H9 (cell line): ENCODE measurements around the gene PTPRN2. TPM values are rescaled to one million over a fixed set of nuclear protein-coding genes. Genes with fewer than 3 reads are reported as not detected.

ENCODE experiments used
- DNase-seq: peaks from one replicate; pipeline ENCODE4 v3.0.0-alpha.2; 2017
- H2AFZ ChIP-seq: one replicate; pipeline ENCODE4 v1.6.1; 2013; ENCODE audit warnings: mild to moderate bottlenecking, low read length, control low read depth, moderate library complexity
- H2AK5ac ChIP-seq: 2 replicates; pipeline ENCODE4 v1.6.1; 2013; ENCODE audit warnings: low read length, control low read depth, mixed read lengths; ENCODE audit not compliant: insufficient read length
- H2BK120ac ChIP-seq: one replicate; pipeline ENCODE4 v1.6.1; 2013; ENCODE audit warnings: low read depth, mild to moderate bottlenecking, low read length, control low read depth, inconsistent platforms; ENCODE audit not compliant: poor library complexity, severe bottlenecking
- H2BK12ac ChIP-seq: 2 replicates; pipeline ENCODE4 v1.6.1; 2013; ENCODE audit warnings: low read length, control low read depth, mixed read lengths, low read depth; ENCODE audit not compliant: insufficient read length
- H2BK15ac ChIP-seq: 2 replicates; pipeline ENCODE4 v1.6.1; 2013; ENCODE audit warnings: low read depth, low read length, control low read depth
- H2BK20ac ChIP-seq: one replicate; pipeline ENCODE4 v1.6.1; 2013; ENCODE audit warnings: low read depth, mild to moderate bottlenecking, low read length, control low read depth, inconsistent platforms; ENCODE audit not compliant: poor library complexity, severe bottlenecking
- H2BK5ac ChIP-seq: 2 replicates; pipeline ENCODE4 v1.6.1; 2013; ENCODE audit warnings: low read length, control low read depth, mixed read lengths; ENCODE audit not compliant: insufficient read length
- H3K14ac ChIP-seq: 2 replicates; pipeline ENCODE4 v1.6.1; 2013; ENCODE audit warnings: low read length, control low read depth; ENCODE audit not compliant: insufficient read depth
- H3K18ac ChIP-seq: 2 replicates; pipeline ENCODE4 v1.6.1; 2013; ENCODE audit warnings: low read depth, mild to moderate bottlenecking, mixed read lengths, low read length, control low read depth; ENCODE audit not compliant: insufficient read length
- H3K23ac ChIP-seq: 2 replicates; pipeline ENCODE4 v1.6.1; 2013; ENCODE audit warnings: low read length, control low read depth, mixed read lengths, low read depth; ENCODE audit not compliant: insufficient read length
- H3K23me2 ChIP-seq: 2 replicates; pipeline ENCODE4 v1.6.1; 2013; ENCODE audit warnings: low read depth, mild to moderate bottlenecking, mixed read lengths, low read length, control low read depth; ENCODE audit not compliant: insufficient read length, poor library complexity, severe bottlenecking
- H3K27ac ChIP-seq: 2 replicates; pipeline ENCODE4 v1.5.1; 2013; ENCODE audit warnings: low read length, control low read depth, mixed read lengths, low read depth; ENCODE audit not compliant: insufficient read length
- H3K27me3 ChIP-seq: 2 replicates; pipeline ENCODE4 v1.6.1; 2013; ENCODE audit warnings: low read length, control low read depth, inconsistent platforms; ENCODE audit not compliant: insufficient read depth
- H3K4ac ChIP-seq: 2 replicates; pipeline ENCODE4 v1.6.1; 2013; ENCODE audit warnings: low read depth, mild to moderate bottlenecking, control low read depth, inconsistent platforms, low read length, moderate library complexity
- H3K4me1 ChIP-seq: 2 replicates; pipeline ENCODE4 v1.6.1; 2013; ENCODE audit warnings: low read length, control low read depth, inconsistent platforms; ENCODE audit not compliant: insufficient read depth
- H3K4me2 ChIP-seq: 2 replicates; pipeline ENCODE4 v1.6.1; 2013; ENCODE audit warnings: low read length, control low read depth, mixed read lengths; ENCODE audit not compliant: insufficient read length, insufficient read depth
- H3K56ac ChIP-seq: 2 replicates; pipeline ENCODE4 v1.6.1; 2013; ENCODE audit warnings: low read depth, mild to moderate bottlenecking, mixed read lengths, low read length, control low read depth; ENCODE audit not compliant: insufficient read length
- H3K79me1 ChIP-seq: 2 replicates; pipeline ENCODE4 v1.6.1; 2013; ENCODE audit warnings: low read depth, mild to moderate bottlenecking, moderate library complexity, low read length, control low read depth, inconsistent platforms; ENCODE audit not compliant: insufficient read depth, poor library complexity, severe bottlenecking
- H3K79me2 ChIP-seq: 2 replicates; pipeline ENCODE4 v1.6.1; 2013; ENCODE audit warnings: low read length, control low read depth, inconsistent platforms; ENCODE audit not compliant: insufficient read depth
- H3K9ac ChIP-seq: 2 replicates; pipeline ENCODE4 v1.6.1; 2013; ENCODE audit warnings: low read length, control low read depth, mixed read lengths; ENCODE audit not compliant: insufficient read length; ENCODE audit errors: extremely low read depth
- H3K9me3 ChIP-seq: one replicate; pipeline ENCODE4 v1.6.1; 2013; ENCODE audit warnings: low read depth, low read length, inconsistent platforms; ENCODE audit not compliant: control insufficient read depth
- H3T11ph ChIP-seq: one replicate; pipeline ENCODE4 v1.6.1; 2013; ENCODE audit warnings: mild to moderate bottlenecking, low read length, control low read depth, inconsistent platforms
- H4K20me1 ChIP-seq: one replicate; pipeline ENCODE4 v1.6.1; 2013; ENCODE audit not compliant: control insufficient read depth, insufficient read length, insufficient read depth
- H4K5ac ChIP-seq: 2 replicates; pipeline ENCODE4 v1.6.1; 2013; ENCODE audit warnings: low read depth, mild to moderate bottlenecking, mixed read lengths, low read length, control low read depth; ENCODE audit not compliant: insufficient read length
- H4K8ac ChIP-seq: replicated peaks from 2 replicates; pipeline ENCODE4 v1.6.1; 2013; ENCODE audit warnings: low read length, control low read depth, mixed read lengths, low read depth; ENCODE audit not compliant: insufficient read length
- H4K91ac ChIP-seq: 2 replicates; pipeline ENCODE4 v1.6.1; 2013; ENCODE audit warnings: low read depth, mild to moderate bottlenecking, moderate library complexity, mixed read lengths, low read length, control low read depth; ENCODE audit not compliant: insufficient read length
- H3K27ac Mint-ChIP-seq, 3 experiments: 2 replicates in 2 of 3; 3 replicates in 1 of 3; pipeline ENCODE4 v1.8.0; 2020 to 2021; ENCODE audit warnings: mixed read lengths in 3 of 3, mild to moderate bottlenecking in 1 of 3, moderate library complexity in 1 of 3
- H3K27me3 Mint-ChIP-seq: 2 replicates; pipeline ENCODE4 v1.8.0; 2021; ENCODE audit warnings: low read depth, mild to moderate bottlenecking, moderate library complexity, mixed read lengths
- H3K36me3 Mint-ChIP-seq, 3 experiments: 2 replicates in 2 of 3; 3 replicates in 1 of 3; pipeline ENCODE4 v1.8.0; 2020 to 2021; ENCODE audit warnings: low read depth in 3 of 3, mixed read lengths in 3 of 3; ENCODE audit not compliant: insufficient read depth in 1 of 3
- H3K4me1 Mint-ChIP-seq, 2 experiments: 2 replicates each; pipeline ENCODE4 v1.8.0; 2020; ENCODE audit warnings: mixed read lengths in 2 of 2
- H3K4me3 Mint-ChIP-seq, 2 experiments: 2 replicates in 1 of 2; 3 replicates in 1 of 2; pipeline ENCODE4 v1.8.0; 2020 to 2021; ENCODE audit warnings: mild to moderate bottlenecking in 2 of 2, mixed read lengths in 2 of 2, moderate library complexity in 1 of 2
- H3K9me3 Mint-ChIP-seq, 2 experiments: 2 replicates in 1 of 2; 3 replicates in 1 of 2; pipeline ENCODE4 v1.8.0; 2020; ENCODE audit warnings: mild to moderate bottlenecking in 2 of 2, mixed read lengths in 2 of 2, moderate library complexity in 1 of 2
- CTCF ChIP-seq: fragments of 200-600 bp; sonication (generic); conservative IDR thresholded peaks from 3 replicates; pipeline ENCODE4 v1.8.0; 2021; ENCODE audit warnings: antibody characterized with exemption, mild to moderate bottlenecking
- WGBS: extraction: QIAGEN DNeasy Blood & Tissue Kit; methylation state at CpG from one replicate; pipeline ENCODE4 v1.1.7; 2013; ENCODE audit warnings: missing lambda C conversion rate, low lambda C conversion rate, mixed read lengths; ENCODE audit not compliant: insufficient read length; ENCODE audit errors: extremely low coverage; 5-methylcytosine and 5-hydroxymethylcytosine counted together
- total RNA-seq: library from RNA; stranded (reverse); gene quantifications from 2 replicates; pipeline ENCODE4 v1.2.1, GENCODE V29; 2021

Gene PTPRN2
- total RNA-seq, 1 experiment from 2014 or later = 5.2 TPM

- Histone ChIP-seq H4K8ac (no peak overlapping the region), H3K27me3 (no peaks in the 10 kb centered on the region), H4K91ac (no peak overlapping the region), H3K56ac (no peak overlapping the region), H3K4me2 (no peak overlapping the region), H2BK12ac (no peak overlapping the region), H2BK15ac (no peak overlapping the region), H3K79me2 (no peaks in the 10 kb centered on the region), H2AK5ac (no peak overlapping the region), H3T11ph (no peak overlapping the region), H2BK120ac (no peak overlapping the region), H3K23me2 (no peaks in the 10 kb centered on the region), H3K4ac (no peak overlapping the region), H3K27ac (no peak overlapping the region), H2BK20ac (no peak overlapping the region), H3K23ac (no peak overlapping the region), H2AFZ (no peak overlapping the region), H2BK5ac (no peak overlapping the region), H4K20me1 (no peaks in the 10 kb centered on the region), H3K9me3 (no peaks in the 10 kb centered on the region), H3K18ac (no peak overlapping the region), H3K79me1 (no peaks in the 10 kb centered on the region), H3K4me1 (no peaks in the 10 kb centered on the region), H4K5ac (no peak overlapping the region), H3K14ac (no peak overlapping the region; the same call in 1 of the 2 replicates), H3K9ac (no peak overlapping the region)
- Mint-ChIP-seq H3K36me3 (peaks cover 0 to 4% (median 1%) of the 10 kb centered on the region in 3 experiments; a peak in 2 of 7 replicates), H3K9me3 (peaks cover 11 to 12% of the 10 kb centered on the region in 2 experiments; a peak in 4 of 5 replicates), H3K27me3 (peaks cover 29% of the 10 kb centered on the region), H3K27ac (no peak overlapping the region), H3K4me3 (no peak overlapping the region), H3K4me1 (peaks cover 0 to 8% of the 10 kb centered on the region in 2 experiments; a peak in 2 of 4 replicates)
- peak; percentile 33 for DNase-seq
- no CpG with 5 or more reads among the region's 17 CpGs for WGBS
- peak; percentile 43; the same call in 2 of the 3 replicates for TF ChIP-seq CTCF
These were observed 827.5 kb downstream of the PTPRN2 start for GRCh38 chr7:157760004-157760730.
